HAP-1 (cell line): ENCODE results near the gene SCD5.

Source experiments
- DNase-seq, 2 experiments: peaks; one replicate each; pipeline ENCODE4 v3.0.0-alpha.2; 2016 to 2020; ENCODE audit warnings: low spot score in 2 of 2
- H3K27me3 ChIP-seq: fragments of 250-450 bp; sonication (Bioruptor Pico); 2 replicates; pipeline ENCODE4 v1.5.1; 2020; ENCODE audit warnings: low read depth, mild to moderate bottlenecking, moderate library complexity
- H3K36me3 ChIP-seq: fragments of 250-450 bp; sonication (Bioruptor Pico); replicated peaks from 2 replicates; pipeline ENCODE4 v1.5.1; 2020; ENCODE audit warnings: mild to moderate bottlenecking
- H3K4me1 ChIP-seq: fragments of 250-450 bp; sonication (Bioruptor Pico); 2 replicates; pipeline ENCODE4 v1.5.1; 2020; ENCODE audit warnings: mild to moderate bottlenecking
- H3K4me3 ChIP-seq: fragments of 250-450 bp; sonication (Bioruptor Pico); 2 replicates; pipeline ENCODE4 v1.5.1; 2020; ENCODE audit warnings: mild to moderate bottlenecking, moderate library complexity
- H3K9me3 ChIP-seq: fragments of 250-450 bp; sonication (Bioruptor Pico); 2 replicates; pipeline ENCODE4 v1.5.1; 2020; ENCODE audit warnings: mild to moderate bottlenecking, moderate library complexity
- in situ Hi-C: fragments of 300-500 bp; cut with MboI; formaldehyde crosslinking; loops from 3 replicates; pipeline ENCODE4 v1.14.3; 2020; ENCODE audit warnings: low sequenced_read_pairs, inconsistent platforms, mixed read lengths

The SCD5 gene

GRCh38 chr4:82604522-82604921 is 194.1 kb downstream of the SCD5 start:
- H3K36me3 ChIP-seq = no peaks in the 10 kb centered on the region
- no peaks in the 10 kb centered on the region for H3K4me1 ChIP-seq
- no peak overlapping the region for H3K4me3 ChIP-seq
- in situ Hi-C loops = no loop called here
- no peaks in the 10 kb centered on the region for H3K9me3 ChIP-seq
- no peaks in the 10 kb centered on the region for H3K27me3 ChIP-seq
- DNase-seq = no peak

DNA sequence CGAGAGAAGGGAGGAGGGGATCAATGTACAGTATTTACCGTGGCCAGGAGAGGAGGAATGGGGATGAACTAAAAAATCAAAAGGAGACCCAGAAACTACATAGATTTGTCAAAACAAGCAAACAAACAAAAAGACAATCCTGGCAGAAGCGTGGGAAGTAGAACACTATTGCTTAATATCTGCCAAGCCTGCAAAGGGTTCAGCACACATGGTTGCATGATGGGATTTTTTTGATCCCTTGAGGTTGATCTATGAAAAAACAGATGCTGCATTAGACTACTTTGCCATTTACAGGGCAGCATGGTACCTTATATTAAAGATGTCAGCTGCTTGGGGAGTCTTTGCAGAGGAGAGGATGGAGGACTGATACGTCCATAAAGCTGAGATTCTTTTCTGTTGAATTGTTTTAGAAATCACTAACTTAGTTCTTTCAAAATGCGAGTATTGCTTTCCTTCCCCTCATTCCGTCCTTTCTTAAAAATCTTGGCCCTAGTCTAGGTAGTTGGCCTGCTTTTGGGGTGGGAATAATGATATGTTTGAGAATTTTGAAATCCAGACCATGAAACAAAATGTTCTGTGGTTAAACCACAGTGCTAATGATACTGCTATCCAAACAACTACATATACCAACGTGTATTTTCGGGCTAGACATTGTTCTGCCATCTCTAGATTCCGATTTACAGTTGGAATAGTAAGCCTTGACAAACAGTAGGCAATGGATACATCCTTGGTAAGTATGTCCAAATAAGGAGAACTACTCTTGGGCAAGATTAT is 197.2 kb downstream of the SCD5 start:
- Histone ChIP-seq H3K4me3 (no peak overlapping the region), H3K27me3 (no peaks in the 10 kb centered on the region), H3K36me3 (no peaks in the 10 kb centered on the region), H3K9me3 (no peaks in the 10 kb centered on the region), H3K4me1 (no peaks in the 10 kb centered on the region)
- DNase-seq = no peak
- in situ Hi-C loops = no loop called here

DNA sequence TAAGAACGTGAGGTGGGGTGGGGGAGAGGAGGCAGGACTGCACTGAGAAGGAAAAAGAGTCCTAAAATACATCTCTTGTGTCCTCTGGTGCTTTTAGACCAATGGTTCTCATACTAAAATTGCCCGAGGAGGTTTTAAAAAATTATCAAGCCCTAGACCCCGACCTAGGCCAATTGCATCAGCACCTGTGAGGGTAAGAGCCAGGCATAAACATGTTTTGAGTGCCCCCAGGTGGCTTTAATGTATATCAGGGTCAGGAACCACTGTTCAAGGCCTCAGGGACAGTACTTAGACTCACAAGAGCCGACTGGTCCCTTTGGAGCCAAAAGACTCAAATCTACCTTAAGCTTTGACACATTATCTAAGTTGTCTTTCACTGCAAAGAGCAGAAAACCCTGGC is 199.3 kb downstream of the SCD5 start:
- H3K27me3 ChIP-seq = no peaks in the 10 kb centered on the region
- no peaks in the 10 kb centered on the region for H3K36me3 ChIP-seq
- H3K4me1 ChIP-seq = no peaks in the 10 kb centered on the region
- peak; percentile 14 to 51 for DNase-seq
- in situ Hi-C loops = no loop called here
- H3K9me3 ChIP-seq = no peaks in the 10 kb centered on the region
- H3K4me3 ChIP-seq = no peak overlapping the region

DNA sequence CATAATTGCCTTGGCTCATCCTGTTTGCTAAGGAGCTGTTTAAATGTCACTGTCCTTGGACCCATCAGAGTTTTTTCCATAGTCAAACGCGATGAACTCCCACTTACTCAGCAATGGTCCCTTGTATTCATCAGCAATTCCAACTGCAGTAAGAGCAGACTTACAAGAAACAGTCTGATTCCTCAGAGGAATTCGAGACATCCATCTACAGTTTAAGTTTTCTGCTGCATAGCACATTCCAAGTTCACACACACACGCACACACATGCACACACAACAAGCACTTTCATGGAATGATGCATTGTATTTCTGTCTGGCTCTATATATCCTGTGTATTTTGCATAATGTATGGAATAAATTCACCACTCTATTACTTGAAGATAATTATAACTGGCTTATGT is 204.1 kb downstream of the SCD5 start:
- H3K27me3 ChIP-seq = no peaks in the 10 kb centered on the region
- DNase-seq = no peak
- no peaks in the 10 kb centered on the region for H3K36me3 ChIP-seq
- H3K4me3 ChIP-seq = no peak overlapping the region
- in situ Hi-C loops = no loop called here
- H3K9me3 ChIP-seq = no peaks in the 10 kb centered on the region
- peaks cover 13% of the 10 kb centered on the region for H3K4me1 ChIP-seq

DNA sequence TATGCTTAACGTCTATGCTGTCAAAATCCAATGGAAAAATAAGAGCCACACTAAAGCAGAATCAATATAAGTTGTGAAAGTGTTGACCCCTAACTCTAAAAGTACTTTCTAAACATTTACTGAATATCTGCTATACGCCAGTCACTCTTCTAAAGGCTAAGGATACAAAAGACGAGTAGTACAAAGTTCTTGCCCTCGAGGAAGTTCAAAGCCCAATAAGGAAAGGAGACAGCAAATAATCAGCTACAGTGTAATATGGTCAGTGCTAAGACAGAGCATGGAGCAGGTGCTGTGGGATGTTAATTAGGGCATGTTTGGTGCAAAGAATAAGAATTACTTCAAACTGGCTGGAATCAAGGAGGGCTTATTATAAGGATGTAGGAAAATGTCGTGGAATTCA is 205.2 kb downstream of the SCD5 start:
- Histone ChIP-seq H3K9me3 (no peaks in the 10 kb centered on the region), H3K36me3 (no peaks in the 10 kb centered on the region)
- in situ Hi-C loops = no loop called here

DNA sequence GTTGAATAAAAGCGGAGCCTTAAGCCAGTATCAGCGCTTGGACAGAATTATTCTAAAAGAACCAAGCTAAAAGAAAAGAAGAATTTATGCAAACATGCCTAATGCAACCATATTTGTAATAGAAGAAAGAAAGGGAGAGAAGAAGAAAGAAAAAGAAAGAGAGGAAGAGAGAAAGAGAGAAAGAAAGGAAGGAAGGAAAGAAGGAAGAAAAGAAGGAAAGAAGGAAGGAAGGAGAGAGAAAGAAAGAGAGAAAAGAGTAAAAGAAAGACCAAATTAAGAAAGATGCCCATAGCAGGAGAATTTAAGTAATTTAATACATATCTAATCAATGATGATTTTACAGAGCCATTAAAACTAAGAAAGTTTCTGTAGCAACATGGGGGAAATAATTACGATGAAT is 206.0 kb downstream of the SCD5 start:
- Histone ChIP-seq H3K27me3 (no peaks in the 10 kb centered on the region), H3K4me3 (no peak overlapping the region), H3K4me1 (peaks cover 13% of the 10 kb centered on the region), H3K36me3 (no peaks in the 10 kb centered on the region), H3K9me3 (no peaks in the 10 kb centered on the region)
- DNase-seq = no peak
- in situ Hi-C loops = no loop called here

More for the DNA sequence above, 205.2 kb downstream of the SCD5 start:
- Histone ChIP-seq H3K4me1 (peaks cover 13% of the 10 kb centered on the region), H3K4me3 (no peak overlapping the region), H3K27me3 (no peaks in the 10 kb centered on the region)
- no peak for DNase-seq

DNA sequence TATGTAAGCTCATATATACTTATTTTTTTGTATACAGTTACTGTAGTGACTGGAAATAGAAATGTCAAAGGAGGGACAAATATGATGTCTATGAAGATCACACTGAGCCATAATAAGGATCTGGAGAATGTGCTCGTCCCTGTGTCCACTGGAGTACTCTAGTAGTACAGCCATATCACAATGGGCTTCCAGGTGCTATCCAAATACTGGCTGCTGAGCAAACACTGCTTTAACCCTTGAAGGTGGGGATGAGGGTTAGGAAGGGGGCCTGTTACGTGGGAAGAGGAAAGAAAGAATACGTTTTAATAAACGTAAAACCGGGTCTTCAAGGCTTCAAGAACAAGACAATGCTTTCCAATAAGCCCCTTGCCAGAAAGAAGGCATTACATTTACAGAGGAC is 207.0 kb downstream of the SCD5 start:
- in situ Hi-C loops = no loop called here
- Histone ChIP-seq H3K9me3 (no peaks in the 10 kb centered on the region), H3K27me3 (no peaks in the 10 kb centered on the region), H3K4me1 (peaks cover 13% of the 10 kb centered on the region), H3K36me3 (no peaks in the 10 kb centered on the region), H3K4me3 (no peak overlapping the region)
- DNase-seq = no peak

DNA sequence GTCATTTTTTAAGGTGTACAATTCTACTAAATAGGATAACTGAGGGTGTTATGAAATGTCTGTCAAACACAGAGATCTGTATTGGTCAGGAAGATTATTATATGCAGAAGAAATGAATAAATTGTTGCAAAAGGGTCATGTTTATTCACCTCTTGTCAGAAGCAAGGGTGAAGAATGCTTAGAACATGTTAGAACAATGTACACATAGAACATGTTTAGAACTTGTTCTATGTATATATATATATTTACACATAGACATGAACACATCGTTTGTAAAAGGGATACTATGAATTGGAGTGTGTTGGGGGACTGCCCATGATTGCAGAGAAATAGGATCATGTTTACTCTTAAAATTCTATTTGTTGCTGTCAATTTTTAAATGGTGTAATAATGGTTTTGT is 208.8 kb downstream of the SCD5 start:
- H3K9me3 ChIP-seq = no peaks in the 10 kb centered on the region
- H3K36me3 ChIP-seq = no peaks in the 10 kb centered on the region
- H3K4me3 ChIP-seq = no peak overlapping the region
- DNase-seq = no peak
- in situ Hi-C loops = no loop called here
- H3K27me3 ChIP-seq = no peaks in the 10 kb centered on the region
- peaks cover 13% of the 10 kb centered on the region for H3K4me1 ChIP-seq

DNA sequence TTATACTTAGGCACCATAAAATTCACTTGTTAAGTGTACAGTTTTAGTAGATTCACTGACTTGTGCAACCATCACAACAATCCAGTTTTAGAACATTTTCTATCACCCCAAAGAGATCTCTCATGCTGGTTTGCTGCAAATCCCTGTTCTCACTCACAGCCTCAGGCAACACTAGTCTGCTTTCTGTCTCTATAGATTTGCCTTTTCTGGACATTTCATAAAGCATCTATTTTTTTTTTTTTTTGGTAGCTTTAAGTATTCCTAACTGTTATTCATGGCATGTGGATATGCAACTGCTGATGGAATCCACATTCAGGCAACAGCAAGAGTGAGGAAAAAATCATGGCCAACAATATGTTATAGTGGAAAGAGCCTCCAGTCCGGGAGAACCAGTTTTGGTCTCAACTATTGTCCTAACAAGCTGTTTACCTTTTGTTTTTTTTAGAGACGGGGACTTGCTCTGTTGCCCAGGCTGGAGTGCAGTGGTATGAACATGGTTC is 209.8 kb downstream of the SCD5 start:
- DNase-seq = no peak
- Histone ChIP-seq H3K36me3 (no peaks in the 10 kb centered on the region), H3K9me3 (no peaks in the 10 kb centered on the region), H3K4me1 (peaks cover 19% of the 10 kb centered on the region), H3K4me3 (no peak overlapping the region), H3K27me3 (no peaks in the 10 kb centered on the region)
- in situ Hi-C loops = no loop called here

DNA sequence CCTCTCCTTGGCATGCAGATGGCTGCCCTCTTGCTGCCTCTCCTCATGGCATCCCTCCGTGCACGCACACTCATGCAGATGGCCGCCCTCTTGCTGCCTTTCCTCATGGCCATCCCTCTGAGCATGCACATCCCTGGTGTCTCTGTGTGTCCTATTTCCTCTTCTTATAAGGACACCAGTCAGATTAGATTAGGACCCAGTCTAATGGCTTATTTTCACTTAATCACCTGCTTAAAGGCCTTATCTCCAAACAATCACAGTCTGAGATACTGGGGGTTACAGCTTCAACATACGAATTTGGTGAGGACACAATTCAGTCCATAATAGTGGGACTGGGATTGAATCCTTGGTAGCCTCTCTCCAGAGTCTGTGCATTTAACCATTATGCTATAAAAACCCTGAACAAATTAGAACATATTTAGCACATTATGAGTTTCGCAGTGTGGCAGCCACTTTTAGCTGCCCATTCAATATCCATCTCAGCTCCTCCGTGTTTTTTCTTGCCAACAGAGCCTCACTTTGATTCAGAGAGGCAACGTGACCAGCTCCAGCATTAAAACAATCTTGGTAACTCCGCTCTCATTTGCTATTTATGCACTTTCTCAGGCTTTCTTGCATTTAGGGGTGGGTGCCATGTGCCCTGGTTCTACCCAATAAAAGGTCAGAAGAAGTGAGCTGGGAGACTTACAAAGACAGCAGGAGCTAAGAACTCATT is 210.6 kb downstream of the SCD5 start:
- DNase-seq = no peak
- H3K27me3 ChIP-seq = no peaks in the 10 kb centered on the region
- in situ Hi-C loops = no loop called here
- peaks cover 21% of the 10 kb centered on the region for H3K4me1 ChIP-seq
- no peaks in the 10 kb centered on the region for H3K9me3 ChIP-seq
- H3K36me3 ChIP-seq = no peaks in the 10 kb centered on the region
- no peak overlapping the region for H3K4me3 ChIP-seq

GRCh38 chr4:82585690-82586435 is 212.7 kb downstream of the SCD5 start:
- H3K9me3 ChIP-seq = no peaks in the 10 kb centered on the region
- no peaks in the 10 kb centered on the region for H3K36me3 ChIP-seq
- in situ Hi-C loops = no loop called here
- H3K4me3 ChIP-seq = no peak overlapping the region
- DNase-seq = no peak
- no peaks in the 10 kb centered on the region for H3K27me3 ChIP-seq
- peaks cover 15% of the 10 kb centered on the region for H3K4me1 ChIP-seq

- peaks cover 8% of the 10 kb centered on the region; the same call in 1 of the 2 replicates for H3K4me1 ChIP-seq
- H3K9me3 ChIP-seq = no peaks in the 10 kb centered on the region
- no peaks in the 10 kb centered on the region for H3K27me3 ChIP-seq
- no peak for DNase-seq
- H3K36me3 ChIP-seq = no peaks in the 10 kb centered on the region
- in situ Hi-C loops = no loop called here
- no peak overlapping the region for H3K4me3 ChIP-seq
Observed at GRCh38 chr4:82584931-82585330, 213.7 kb downstream of the SCD5 start.

DNA sequence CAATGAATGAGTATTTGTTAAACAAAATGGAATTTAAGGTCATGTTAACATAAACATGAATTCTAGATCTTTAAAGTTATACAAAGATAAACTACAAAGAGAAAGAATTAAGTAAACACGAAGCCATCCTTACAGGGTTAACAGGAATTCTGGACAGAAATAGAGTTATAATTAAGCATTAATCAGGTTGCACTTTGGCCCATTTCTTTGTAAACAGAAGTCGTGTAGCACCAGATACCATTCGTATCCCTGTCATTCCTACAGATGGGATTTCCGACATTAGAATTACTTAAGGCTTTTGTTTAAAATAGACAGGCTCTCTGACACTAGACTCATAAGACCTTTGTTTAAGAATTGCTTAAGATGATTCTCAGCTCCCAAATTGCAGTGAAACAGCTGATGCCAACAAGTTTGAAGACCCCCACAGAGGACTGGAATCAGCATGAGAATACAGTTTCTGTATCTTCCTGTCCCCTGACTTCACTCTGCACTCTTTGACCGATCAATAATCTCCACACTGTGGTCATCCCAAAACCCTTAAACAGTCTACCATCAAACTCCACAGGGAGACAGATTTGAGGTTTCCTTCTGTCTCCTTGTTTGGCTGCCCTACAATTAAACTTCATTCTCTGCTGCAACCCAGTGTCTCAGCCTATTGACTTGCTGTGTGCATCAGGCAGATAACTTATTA is 214.6 kb downstream of the SCD5 start:
- no peaks in the 10 kb centered on the region for H3K36me3 ChIP-seq
- in situ Hi-C loops = no loop called here
- no peaks in the 10 kb centered on the region for H3K27me3 ChIP-seq
- no peak overlapping the region for H3K4me3 ChIP-seq
- no peaks in the 10 kb centered on the region for H3K9me3 ChIP-seq
- peaks cover 8% of the 10 kb centered on the region; the same call in 1 of the 2 replicates for H3K4me1 ChIP-seq
- DNase-seq = no peak
